IPS-NIHi11 (cell line): Measurements from ENCODE around the gene TEX44.
"Not testable (repeated sequence)": the region's sequence is repeated elsewhere in the genome, so short reads cannot be mapped to it uniquely, and the experiment has no call there.

Experiments used
- DNase-seq: peaks from one replicate; pipeline ENCODE4 v3.0.0; 2012; ENCODE audit warnings: mixed read lengths, low spot score

Gene TEX44

GRCh38 chr2:231592636-231593145 lies at the start of gene TEX44:
TSS of gene TEX44 (plus strand) at chr2:231592864. CDS start at chr2:231592952, 88 bp downstream.
- DNase-seq, result no peak

GRCh38 chr2:231545105-231545902 lies 47.4 kb upstream of the TEX44 start:
- DNase-seq, result no peak

GRCh38 chr2:231546014-231546715 lies 46.5 kb upstream of the TEX44 start:
- DNase-seq, result no peak

GRCh38 chr2:231547315-231548110 lies 45.2 kb upstream of the TEX44 start:
- no peak for DNase-seq

GRCh38 chr2:231548752-231549151 lies 43.9 kb upstream of the TEX44 start:
- no peak for DNase-seq

- DNase-seq, result no peak
These were observed 43.0 kb upstream of the TEX44 start for GRCh38 chr2:231549446-231550239.

- DNase-seq, result no peak
These were observed 39.9 kb upstream of the TEX44 start for GRCh38 chr2:231552752-231553151.

- DNase-seq, result no peak
These were observed 38.3 kb upstream of the TEX44 start for GRCh38 chr2:231554327-231554726.

GRCh38 chr2:231554748-231555545 lies 37.7 kb upstream of the TEX44 start:
- DNase-seq, result no peak

GRCh38 chr2:231556496-231556895 lies 36.2 kb upstream of the TEX44 start:
- not testable (repeated sequence) for DNase-seq

- no peak for DNase-seq
These were observed 35.7 kb upstream of the TEX44 start for GRCh38 chr2:231556981-231557380.

- peak; percentile 88 for DNase-seq
These were observed 35.0 kb upstream of the TEX44 start for GRCh38 chr2:231557571-231558217.

GRCh38 chr2:231563378-231563961 lies 29.2 kb upstream of the TEX44 start:
- peak; percentile 87 for DNase-seq

GRCh38 chr2:231565887-231566594 lies 26.6 kb upstream of the TEX44 start:
- no peak for DNase-seq

- no peak for DNase-seq
These were observed 25.5 kb upstream of the TEX44 start for GRCh38 chr2:231567159-231567558.

- no peak for DNase-seq
These were observed 24.4 kb upstream of the TEX44 start for GRCh38 chr2:231568098-231568784.

GRCh38 chr2:231568785-231569435 lies 23.8 kb upstream of the TEX44 start:
- DNase-seq, result no peak

GRCh38 chr2:231570915-231571314 lies 21.7 kb upstream of the TEX44 start:
- not testable (repeated sequence) for DNase-seq
